ENCODE data around the gene MAP2K1.

- TF ChIP-seq, protein P1, sequence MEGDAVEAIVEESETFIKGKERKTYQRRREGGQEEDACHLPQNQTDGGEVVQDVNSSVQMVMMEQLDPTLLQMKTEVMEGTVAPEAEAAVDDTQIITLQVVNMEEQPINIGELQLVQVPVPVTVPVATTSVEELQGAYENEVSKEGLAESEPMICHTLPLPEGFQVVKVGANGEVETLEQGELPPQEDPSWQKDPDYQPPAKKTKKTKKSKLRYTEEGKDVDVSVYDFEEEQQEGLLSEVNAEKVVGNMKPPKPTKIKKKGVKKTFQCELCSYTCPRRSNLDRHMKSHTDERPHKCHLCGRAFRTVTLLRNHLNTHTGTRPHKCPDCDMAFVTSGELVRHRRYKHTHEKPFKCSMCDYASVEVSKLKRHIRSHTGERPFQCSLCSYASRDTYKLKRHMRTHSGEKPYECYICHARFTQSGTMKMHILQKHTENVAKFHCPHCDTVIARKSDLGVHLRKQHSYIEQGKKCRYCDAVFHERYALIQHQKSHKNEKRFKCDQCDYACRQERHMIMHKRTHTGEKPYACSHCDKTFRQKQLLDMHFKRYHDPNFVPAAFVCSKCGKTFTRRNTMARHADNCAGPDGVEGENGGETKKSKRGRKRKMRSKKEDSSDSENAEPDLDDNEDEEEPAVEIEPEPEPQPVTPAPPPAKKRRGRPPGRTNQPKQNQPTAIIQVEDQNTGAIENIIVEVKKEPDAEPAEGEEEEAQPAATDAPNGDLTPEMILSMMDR (optimal IDR thresholded peaks at IDR 0.05 in 1 of 3, IDR thresholded peaks at IDR 0.05 in 1 of 3, conservative IDR thresholded peaks at IDR 0.05 in 1 of 3; ENCODE audit: extremely low read depth in 1 of 3, insufficient read depth in 2 of 3, low read length in 3 of 3): no peak
- TF ChIP-seq EZH2 (IDR thresholded peaks at IDR 0.05; ENCODE audit: low read length): no peak
These were observed 88.3 kb downstream of the MAP2K1 start for GRCh38 chr15:66474963-66475362.
